K562 (cell line): ENCODE measurements around the gene LRRC61. TPM values are rescaled to one million over a fixed set of nuclear protein-coding genes. Genes with fewer than 3 reads are reported as not detected.
A peak's percentile ranks its signal among the peaks of the same experiment; 100 is the strongest.

ENCODE experiments used
- DDX20 ChIP-seq: fragments of 450-650 bp; IDR thresholded peaks from 2 replicates; pipeline ENCODE4 v1.6.1; 2016; ENCODE audit warnings: missing genetic modification characterization, low read depth, mild to moderate bottlenecking, missing compliant biosample characterization, moderate library complexity
- DIDO1 ChIP-seq: fragments of 450-650 bp; IDR thresholded peaks from 2 replicates; pipeline ENCODE4 v1.6.1; 2016; ENCODE audit warnings: low read depth, missing biosample characterization, missing genetic modification characterization
- ELF2 ChIP-seq: fragments of 250-450 bp; sonication (Bioruptor Pico); IDR thresholded peaks from 2 replicates; pipeline ENCODE4 v1.5.0; 2021; ENCODE audit warnings: mild to moderate bottlenecking
- HDAC8 ChIP-seq: fragments of 450-650 bp; IDR thresholded peaks from 2 replicates; pipeline ENCODE4 v1.6.1; 2016; ENCODE audit warnings: mild to moderate bottlenecking, missing genetic modification characterization, moderate library complexity, missing compliant biosample characterization
- HSF4 ChIP-seq: fragments of 250-450 bp; sonication (Bioruptor Pico); IDR thresholded peaks from 2 replicates; pipeline ENCODE4 v2.1.2; 2022; ENCODE audit warnings: mild to moderate bottlenecking, moderate library complexity, borderline replicate concordance
- JUND ChIP-seq, 2 experiments: IDR thresholded peaks; 2 replicates in 1 of 2; 3 replicates in 1 of 2; pipeline ENCODE4 v1.6.1; 2011; ENCODE audit warnings: borderline replicate concordance in 2 of 2, low read depth in 2 of 2, low read length in 2 of 2, improper control_type of control experiment in 1 of 2, missing biosample characterization in 1 of 2, missing genetic modification characterization in 1 of 2, missing genetic modification reagents in 1 of 2
- NR4A1 ChIP-seq, 2 experiments: fragments of 250-450 bp in 1 of 2; fragments of 450-650 bp in 1 of 2; sonication (Bioruptor Pico) in 1 of 2; IDR thresholded peaks; 2 replicates each; pipeline versions ENCODE4 v1.4.0 to v1.6.1; 2016 to 2020; ENCODE audit warnings: mild to moderate bottlenecking in 2 of 2, missing compliant biosample characterization in 1 of 2, missing genetic modification characterization in 1 of 2, moderate library complexity in 1 of 2
- PTRF ChIP-seq: fragments of 450-650 bp; IDR thresholded peaks from 2 replicates; pipeline ENCODE4 v1.6.1; 2016; ENCODE audit warnings: mild to moderate bottlenecking, missing genetic modification characterization, missing compliant biosample characterization
- RHOXF2B ChIP-seq: fragments of 250-450 bp; sonication (Bioruptor Pico); conservative IDR thresholded peaks from 2 replicates; pipeline ENCODE4 v1.5.1; 2021
- TEAD2 ChIP-seq: fragments of 450-650 bp; IDR thresholded peaks from 2 replicates; pipeline ENCODE4 v1.6.1; 2016; ENCODE audit warnings: missing genetic modification characterization, control low read depth, missing compliant biosample characterization
- YBX1 ChIP-seq: fragments of 450-650 bp; IDR thresholded peaks from 2 replicates; pipeline ENCODE4 v1.7.1; 2016; ENCODE audit warnings: mild to moderate bottlenecking
- ZFX ChIP-seq: sonication (generic); formaldehyde crosslinking; IDR thresholded peaks from 2 replicates; pipeline ENCODE4 v1.8.0; 2022; ENCODE audit warnings: mild to moderate bottlenecking, missing genetic modification reagents, moderate library complexity
- ZNF23 ChIP-seq: fragments of 250-450 bp; sonication (Bioruptor Pico); IDR thresholded peaks from 2 replicates; pipeline ENCODE4 v1.4.0; 2020; ENCODE audit warnings: mild to moderate bottlenecking
- ZNF41 ChIP-seq: fragments of 250-450 bp; sonication (Bioruptor Pico); conservative IDR thresholded peaks from 2 replicates; pipeline ENCODE4 v1.4.0; 2020; ENCODE audit warnings: mild to moderate bottlenecking
- polyA plus RNA-seq, 8 experiments: library from polyadenylated mRNA; depleted of rRNA in 4 of 8; stranded (reverse) in 5 of 8; unstranded in 3 of 8; fragments of >200 nt; fragmentation: Nextera tagmentation in 2 of 8; fragmentation: Illumina TruSeq in 1 of 8; extraction: Ambion mirVana in 2 of 8; extraction: Trizol in 1 of 8; gene quantifications; 2 replicates each; pipeline versions ENCODE4 v1.2.1 to v1.2.3, GENCODE V29; 2011 to 2014; ENCODE audit warnings: inconsistent platforms in 1 of 8, missing spikeins in 1 of 8
- total RNA-seq, 7 experiments: library from RNA; depleted of rRNA in 6 of 7; stranded (reverse); fragments of >200 nt in 6 of 7; fragmentation: Illumina TruSeq in 2 of 7; extraction: Trizol in 2 of 7; gene quantifications; 2 replicates each; pipeline versions ENCODE4 v1.2.1 to v1.2.3, GENCODE V29; 2011 to 2021; ENCODE audit warnings: low replicate concordance in 1 of 7
- TF ChIP-seq, protein P1 (sequence below), 2 experiments: fragments of 250-450 bp in 1 of 2; fragments of 450-650 bp in 1 of 2; sonication (Bioruptor Pico) in 1 of 2; IDR thresholded peaks; 2 replicates each; pipeline versions ENCODE4 v1.6.1 to v1.8.0; 2016 to 2021; ENCODE audit warnings: mild to moderate bottlenecking in 2 of 2, moderate library complexity in 2 of 2, missing compliant biosample characterization in 1 of 2, missing genetic modification characterization in 1 of 2
- TF ChIP-seq, protein P2 (sequence below): fragments of 450-650 bp; conservative IDR thresholded peaks from 2 replicates; pipeline ENCODE4 v1.6.1; 2016; ENCODE audit warnings: missing genetic modification characterization, low read depth, mild to moderate bottlenecking, missing compliant biosample characterization, moderate library complexity
- TF ChIP-seq, protein P3 (sequence below): fragments of 250-450 bp; sonication (Bioruptor Pico); IDR thresholded peaks from 2 replicates; pipeline ENCODE4 v1.5.0; 2020; ENCODE audit warnings: mild to moderate bottlenecking
- TF ChIP-seq, protein P4 (sequence below): fragments of 250-450 bp; sonication (Bioruptor Pico); IDR thresholded peaks from 2 replicates; pipeline ENCODE4 v1.4.0; 2020; ENCODE audit warnings: mild to moderate bottlenecking

Gene LRRC61
- total and polyA plus RNA-seq, 9 of the 15 experiments (the other 6 are each of a cell fraction or from before 2014, with no cell fraction given), result 1.3 to 55.2 (median 35.2) TPM

DNA sequence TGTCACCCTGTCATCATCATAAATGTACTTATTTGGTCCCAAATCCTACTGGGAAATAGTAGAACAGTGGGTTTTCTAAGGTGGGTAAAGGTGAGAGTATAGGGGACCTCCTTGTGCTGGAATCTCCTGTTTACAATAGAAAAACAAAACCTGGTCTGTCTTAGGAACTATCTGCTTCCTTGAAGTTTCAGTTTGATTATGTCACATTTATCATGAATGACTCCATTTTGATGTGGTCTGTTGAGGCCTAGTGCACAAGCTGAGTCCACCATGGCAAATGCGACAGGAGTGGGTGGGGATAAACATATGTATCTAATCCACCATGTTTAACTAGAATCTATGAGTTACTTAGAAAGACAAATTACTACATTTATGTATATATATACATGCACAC lies 32.5 kb downstream of the LRRC61 start (continued):
- TF ChIP-seq, protein P1, sequence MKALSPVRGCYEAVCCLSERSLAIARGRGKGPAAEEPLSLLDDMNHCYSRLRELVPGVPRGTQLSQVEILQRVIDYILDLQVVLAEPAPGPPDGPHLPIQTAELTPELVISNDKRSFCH (CRISPR knock-in tag; IDR thresholded peaks at IDR 0.05), result peak; percentile 78
- TF ChIP-seq, protein P1 (tag; IDR thresholded peaks at IDR 0.05), result peak; percentile 97
- TF ChIP-seq, protein P2, sequence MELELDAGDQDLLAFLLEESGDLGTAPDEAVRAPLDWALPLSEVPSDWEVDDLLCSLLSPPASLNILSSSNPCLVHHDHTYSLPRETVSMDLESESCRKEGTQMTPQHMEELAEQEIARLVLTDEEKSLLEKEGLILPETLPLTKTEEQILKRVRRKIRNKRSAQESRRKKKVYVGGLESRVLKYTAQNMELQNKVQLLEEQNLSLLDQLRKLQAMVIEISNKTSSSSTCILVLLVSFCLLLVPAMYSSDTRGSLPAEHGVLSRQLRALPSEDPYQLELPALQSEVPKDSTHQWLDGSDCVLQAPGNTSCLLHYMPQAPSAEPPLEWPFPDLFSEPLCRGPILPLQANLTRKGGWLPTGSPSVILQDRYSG, result peak; percentile 96
- TF ChIP-seq YBX1 (no peak), JUND (IDR thresholded peaks at IDR 0.05; ENCODE audit: borderline replicate concordance, low read depth, low read length) (no peak), JUND (tag; IDR thresholded peaks at IDR 0.05; ENCODE audit: borderline replicate concordance, low read depth, low read length) (peak; percentile 83; the same call in 2 of the 3 replicates), ZNF41 (CRISPR knock-in tag) (0 out of 2 replicates have a peak, but pooled peaks have one; percentile 53), DDX20 (peak; percentile 91), HDAC8 (tag) (peak; percentile 53; the same call in 1 of the 2 replicates), DIDO1 (tag) (peak; percentile 46; the same call in 1 of the 2 replicates), ZFX (CRISPR knock-in tag) (peak; percentile 43), HSF4 (0 out of 2 replicates have a peak, but pooled peaks have one; percentile 64), PTRF (tag) (peak; percentile 94), ELF2 (CRISPR knock-in tag) (0 out of 2 replicates have a peak, but pooled peaks have one; percentile 38), RHOXF2B (CRISPR knock-in tag) (0 out of 2 replicates have a peak, but pooled peaks have one; percentile 63), TEAD2 (tag) (peak; percentile 89), ZNF23 (0 out of 2 replicates have a peak, but pooled peaks have one; percentile 33), NR4A1 (CRISPR knock-in tag; IDR thresholded peaks at IDR 0.05) (no peak), NR4A1 (tag; IDR thresholded peaks at IDR 0.05) (peak; percentile 98)
- TF ChIP-seq, protein P3, sequence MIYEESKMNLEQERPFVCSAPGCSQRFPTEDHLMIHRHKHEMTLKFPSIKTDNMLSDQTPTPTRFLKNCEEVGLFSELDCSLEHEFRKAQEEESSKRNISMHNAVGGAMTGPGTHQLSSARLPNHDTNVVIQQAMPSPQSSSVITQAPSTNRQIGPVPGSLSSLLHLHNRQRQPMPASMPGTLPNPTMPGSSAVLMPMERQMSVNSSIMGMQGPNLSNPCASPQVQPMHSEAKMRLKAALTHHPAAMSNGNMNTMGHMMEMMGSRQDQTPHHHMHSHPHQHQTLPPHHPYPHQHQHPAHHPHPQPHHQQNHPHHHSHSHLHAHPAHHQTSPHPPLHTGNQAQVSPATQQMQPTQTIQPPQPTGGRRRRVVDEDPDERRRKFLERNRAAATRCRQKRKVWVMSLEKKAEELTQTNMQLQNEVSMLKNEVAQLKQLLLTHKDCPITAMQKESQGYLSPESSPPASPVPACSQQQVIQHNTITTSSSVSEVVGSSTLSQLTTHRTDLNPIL, result 0 out of 2 replicates have a peak, but pooled peaks have one; percentile 60
- TF ChIP-seq, protein P4, sequence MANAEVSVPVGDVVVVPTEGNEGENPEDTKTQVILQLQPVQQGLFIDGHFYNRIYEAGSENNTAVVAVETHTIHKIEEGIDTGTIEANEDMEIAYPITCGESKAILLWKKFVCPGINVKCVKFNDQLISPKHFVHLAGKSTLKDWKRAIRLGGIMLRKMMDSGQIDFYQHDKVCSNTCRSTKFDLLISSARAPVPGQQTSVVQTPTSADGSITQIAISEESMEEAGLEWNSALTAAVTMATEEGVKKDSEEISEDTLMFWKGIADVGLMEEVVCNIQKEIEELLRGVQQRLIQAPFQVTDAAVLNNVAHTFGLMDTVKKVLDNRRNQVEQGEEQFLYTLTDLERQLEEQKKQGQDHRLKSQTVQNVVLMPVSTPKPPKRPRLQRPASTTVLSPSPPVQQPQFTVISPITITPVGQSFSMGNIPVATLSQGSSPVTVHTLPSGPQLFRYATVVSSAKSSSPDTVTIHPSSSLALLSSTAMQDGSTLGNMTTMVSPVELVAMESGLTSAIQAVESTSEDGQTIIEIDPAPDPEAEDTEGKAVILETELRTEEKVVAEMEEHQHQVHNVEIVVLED (CRISPR knock-in tag), result 0 out of 2 replicates have a peak, but pooled peaks have one; percentile 20
- TF ChIP-seq, all 486 proteins: peak for 65
